Sciatic nerve (tissue), 2 donors: ENCODE data around the gene GNA15. TPM values are rescaled to one million over a fixed set of nuclear protein-coding genes. Genes with fewer than 3 reads are reported as not detected.
"Not testable (repeated sequence)": the region's sequence is repeated elsewhere in the genome, so short reads cannot be mapped to it uniquely, and the experiment has no call there.

ENCODE experiments used
- ATAC-seq: fragments of 200-7000 bp; cut with Tn5 transposase; one replicate; pipeline ENCODE4 v1.9.1; 2020; ENCODE audit warnings: mild to moderate bottlenecking, moderate library complexity
- DNase-seq: peaks from one replicate; pipeline ENCODE4 v3.0.0-alpha.2; 2020; ENCODE audit warnings: low spot score
- intact Hi-C: fragments of 100-400 bp; cut with DNase I; formaldehyde crosslinking; loops from one replicate; pipeline ENCODE4 v1.14.2; 2022
- total RNA-seq: library from RNA; stranded (reverse); fragmentation: NEBNext Ultra II Directional; extraction: Animal tissue kit (Norgen Biotek cat#: 25700); gene quantifications from one replicate; pipeline ENCODE4 v1.2.1, GENCODE V29; 2021
- donor health status: DM: no; HTN: no; CAD: no.
- donor health status: DM: no; HTN: no; CAD: no.

Gene GNA15
- 9.5 TPM for total RNA-seq

- intact Hi-C loops: no loop called here
- DNase-seq: no peak
- peak; percentile 40 for ATAC-seq
These were observed at the start of gene GNA15 for GRCh38 chr19:3135961-3136683. Gene GNA15, plus strand, starts transcription at chr19:3136033. Its CDS starts 418 bp downstream, at chr19:3136451.

DNA sequence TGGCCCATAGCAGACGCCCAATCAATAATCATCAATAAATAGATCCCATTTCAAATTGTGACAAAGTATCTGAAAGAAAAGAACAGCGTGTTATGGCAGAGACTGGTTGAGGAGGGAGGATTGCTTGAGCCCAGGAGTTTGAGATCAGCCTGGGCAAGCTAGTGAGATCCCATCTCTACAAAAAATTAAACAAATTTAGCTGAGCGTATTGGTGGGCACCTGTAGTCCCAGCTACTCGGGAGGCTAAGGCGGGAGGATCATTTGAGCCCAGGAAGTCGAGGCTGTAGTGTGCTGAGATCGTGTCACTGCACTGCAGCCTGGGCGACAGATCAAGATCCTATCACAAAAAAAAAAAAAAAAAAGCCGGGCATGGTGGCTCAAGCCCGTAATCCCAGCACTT is 48.1 kb upstream of the GNA15 start:
- ATAC-seq (no peak), DNase-seq (no peak)

DNA sequence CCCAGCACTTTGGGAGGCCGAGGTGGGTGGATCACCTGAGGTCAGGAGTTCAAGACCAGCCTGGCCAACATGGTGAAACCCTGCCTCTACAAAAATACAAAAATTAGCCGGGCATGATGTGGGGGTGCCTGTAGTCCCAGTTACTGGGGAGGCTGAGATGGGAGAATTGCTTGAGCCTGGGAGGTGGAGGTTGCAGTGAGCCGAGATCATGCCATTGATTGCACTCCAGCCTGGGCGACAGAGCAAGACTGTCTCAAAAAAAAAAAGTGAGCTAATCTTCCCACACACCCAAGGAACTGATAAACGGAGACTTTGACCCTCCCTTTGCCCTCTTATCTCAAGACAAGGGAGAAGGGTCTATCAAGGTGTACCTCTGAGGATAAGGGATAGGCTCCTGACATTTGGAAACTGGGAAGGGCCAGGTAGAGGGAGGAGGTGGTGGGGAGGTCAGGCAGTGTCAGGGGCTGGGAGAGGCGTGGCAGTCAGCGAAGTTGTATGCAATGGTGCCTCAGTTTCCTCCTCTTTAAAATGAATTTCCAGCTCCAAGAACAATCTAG is 46.5 kb upstream of the GNA15 start:
- DNase-seq, ATAC-seq, intact Hi-C loops: not testable (repeated sequence)

More for the DNA sequence above, 48.1 kb upstream of the GNA15 start:
- intact Hi-C loops: no loop called here

DNA sequence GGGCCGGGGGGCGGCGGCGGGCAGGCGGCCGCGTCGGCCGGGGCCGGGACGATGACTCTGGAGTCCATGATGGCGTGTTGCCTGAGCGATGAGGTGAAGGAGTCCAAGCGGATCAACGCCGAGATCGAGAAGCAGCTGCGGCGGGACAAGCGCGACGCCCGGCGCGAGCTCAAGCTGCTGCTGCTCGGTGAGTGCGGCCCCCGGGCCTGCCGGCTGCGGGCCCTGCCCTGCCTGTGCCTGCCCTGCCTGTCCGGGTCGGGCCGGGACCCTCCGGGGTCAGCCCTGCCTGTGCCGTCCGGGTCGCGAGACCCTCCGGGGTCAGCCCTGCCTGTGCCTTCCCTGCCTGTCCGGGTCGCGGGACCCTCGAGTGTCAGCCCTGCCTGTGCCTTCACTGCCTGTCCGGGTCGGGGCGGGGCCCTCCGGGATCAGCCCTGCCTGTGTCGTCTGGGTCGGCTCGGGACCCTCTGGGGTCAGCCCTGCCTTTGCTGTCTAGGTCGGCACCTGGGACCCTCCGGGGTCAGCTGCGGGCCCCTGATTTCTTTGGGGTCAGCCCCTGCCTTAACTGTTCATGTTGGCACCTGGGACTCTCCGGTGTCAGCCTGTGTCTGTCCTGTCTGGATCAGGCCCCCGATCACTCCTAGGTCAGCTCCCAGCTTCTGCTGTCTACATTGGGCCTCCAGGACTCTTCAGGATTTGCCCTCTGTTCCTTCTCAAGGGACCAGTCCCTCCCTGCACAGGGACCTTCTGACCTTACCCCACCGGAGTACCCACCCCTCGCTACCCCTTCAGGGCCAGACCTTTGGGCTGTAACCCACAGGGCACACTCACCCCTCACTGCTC is 41.0 kb upstream of the GNA15 start:
- intact Hi-C loops: no loop called here
- ATAC-seq (no peak), DNase-seq (no peak)

DNA sequence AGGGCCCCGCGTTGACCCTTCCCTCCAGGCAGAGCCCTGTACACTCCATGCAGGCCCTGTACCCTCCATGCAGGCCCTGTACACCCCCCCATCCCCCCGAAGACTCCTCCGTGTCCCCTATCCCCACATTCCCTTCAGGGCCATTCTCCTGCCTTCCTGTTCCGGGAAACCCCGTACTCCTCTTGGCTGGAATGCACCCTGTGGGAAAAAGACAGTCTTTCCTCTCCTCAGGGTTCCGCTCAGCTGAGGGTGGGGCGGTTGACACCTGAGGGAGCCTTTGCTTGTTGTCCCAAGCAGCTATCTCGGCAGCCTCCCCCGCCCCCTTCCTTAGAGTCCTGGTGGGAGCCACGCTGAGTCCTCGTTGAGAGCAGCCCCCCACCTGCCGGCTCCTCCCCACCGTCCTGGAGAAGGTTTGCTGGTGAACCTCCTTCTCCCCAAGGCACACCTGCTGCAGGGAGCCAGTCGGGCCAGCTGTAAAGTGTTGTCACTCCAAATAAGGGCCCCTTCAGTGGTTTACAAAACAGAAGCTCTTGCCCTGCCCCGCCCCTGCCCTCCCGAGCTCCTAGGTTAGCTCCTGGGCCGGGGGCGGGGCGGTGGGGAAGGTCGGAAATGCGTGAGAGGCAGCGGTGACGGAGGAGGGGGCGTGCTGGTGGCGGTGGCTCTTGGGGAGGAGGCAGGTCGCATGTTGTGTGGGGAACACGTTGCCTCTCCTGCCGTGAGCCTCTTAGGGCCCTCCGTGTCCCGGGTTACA is 40.2 kb upstream of the GNA15 start:
- intact Hi-C loops: no loop called here
- ATAC-seq (no peak), DNase-seq (no peak)

DNA sequence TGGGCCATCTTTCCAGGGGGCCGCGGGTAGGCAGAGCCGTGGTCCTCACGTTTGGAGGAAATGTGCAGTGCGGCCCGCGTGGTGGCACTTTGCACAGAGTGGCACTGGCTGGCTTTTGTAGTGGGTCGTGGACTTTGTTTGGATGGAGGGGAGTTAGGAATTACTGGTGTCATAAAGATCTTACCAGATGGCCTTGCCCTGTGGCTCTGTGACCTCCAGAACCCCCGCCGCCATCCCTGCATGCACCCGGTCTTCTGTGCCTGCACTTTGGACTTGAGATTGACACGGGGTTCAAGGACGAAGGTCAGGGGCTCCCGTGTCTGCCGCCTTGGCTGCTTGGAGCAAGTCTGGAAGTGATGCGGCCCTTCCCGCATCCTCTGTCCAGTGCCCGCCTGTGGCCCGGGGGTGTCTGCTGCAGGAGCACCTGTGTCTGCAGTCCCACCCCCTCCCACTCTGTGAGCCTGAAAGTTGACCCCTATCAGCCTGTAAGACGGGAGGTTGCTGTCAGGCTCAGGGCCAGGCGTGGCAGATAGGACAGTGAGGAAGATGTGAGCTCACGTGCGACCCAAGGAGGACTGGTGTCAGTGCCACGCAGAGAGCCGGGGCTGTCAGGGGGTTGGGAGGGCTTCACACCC is 39.4 kb upstream of the GNA15 start:
- ATAC-seq (no peak), DNase-seq (no peak)
- intact Hi-C loops: no loop called here

DNA sequence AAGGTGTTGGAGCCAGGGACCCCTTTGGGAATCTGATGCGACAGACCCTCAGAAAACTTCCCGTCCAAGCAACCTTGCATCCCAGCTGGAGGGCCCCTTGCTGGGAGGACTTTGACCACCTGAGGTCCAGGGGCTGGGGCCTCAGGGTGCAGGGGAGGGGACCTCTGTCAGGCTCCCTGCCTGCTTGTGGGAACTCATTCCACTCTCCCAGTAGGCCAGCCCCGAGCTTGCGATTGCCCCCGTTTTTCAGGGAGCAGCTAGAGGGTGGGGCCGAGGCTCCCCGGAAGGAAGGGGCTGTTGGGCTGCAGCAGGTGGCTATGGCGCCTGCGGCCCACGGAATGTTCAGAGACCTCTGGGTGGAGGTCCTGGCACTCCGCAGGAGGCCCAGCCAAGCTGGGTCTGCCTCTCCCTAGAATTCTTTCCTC is 38.9 kb upstream of the GNA15 start:
- intact Hi-C loops: no loop called here
- peak; percentile 3 for ATAC-seq
- DNase-seq: no peak

DNA sequence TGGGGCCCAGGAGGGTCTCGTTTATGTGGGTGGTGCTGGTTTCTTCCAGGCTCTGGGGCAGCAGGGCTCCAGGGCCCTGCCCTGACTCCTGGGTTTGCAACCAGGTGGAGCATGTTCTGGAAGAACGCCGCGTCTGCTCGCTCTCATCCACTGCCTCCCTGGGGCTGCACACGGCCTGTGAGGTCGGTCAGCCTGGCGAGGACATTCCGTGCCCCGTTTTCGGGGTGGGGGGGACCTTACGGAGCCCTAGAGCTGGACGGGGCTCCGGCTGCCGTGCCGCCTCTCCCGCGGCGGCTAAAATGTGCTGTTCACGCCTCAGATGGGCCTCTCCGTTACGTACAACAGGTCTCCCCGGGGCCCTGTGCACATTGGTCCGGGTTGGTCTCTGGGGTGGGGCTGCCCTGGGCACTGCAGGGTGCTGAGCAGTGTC is 38.4 kb upstream of the GNA15 start:
- no peak for DNase-seq
- peak; percentile 53 for ATAC-seq
- intact Hi-C loops: no loop called here

DNA sequence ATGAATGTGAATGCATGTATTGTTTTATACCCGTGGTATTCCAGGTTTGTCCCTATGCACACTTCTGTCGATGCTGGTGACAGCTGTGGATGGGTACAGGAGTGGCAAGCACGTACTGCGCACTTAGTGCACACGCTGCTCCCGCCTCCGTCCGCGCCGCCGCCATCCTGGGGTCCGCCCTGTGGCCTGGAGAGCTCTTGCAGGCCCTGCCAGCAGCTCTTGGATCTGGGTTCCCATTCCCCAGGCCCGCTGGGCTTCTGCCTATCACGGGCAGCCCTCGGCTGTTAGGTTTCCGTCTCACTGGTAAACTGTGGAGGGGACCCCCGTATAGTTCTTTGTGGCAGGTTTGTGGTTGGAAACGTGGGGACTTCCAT is 37.7 kb upstream of the GNA15 start:
- DNase-seq: no peak
- intact Hi-C loops: no loop called here
- peak; percentile 14 for ATAC-seq

- peak; percentile 22 for ATAC-seq
- intact Hi-C loops: no loop called here
- DNase-seq: no peak
These were observed 37.1 kb upstream of the GNA15 start for GRCh38 chr19:3098515-3099346.

GRCh38 chr19:3099347-3100145 is 36.3 kb upstream of the GNA15 start:
- intact Hi-C loops: loop anchor here (10.0 kb wide), 1 partner anchor 145 kb away; no protein-coding TSS in a partner anchor
- ATAC-seq (no peak), DNase-seq (no peak)

- ATAC-seq (no peak), DNase-seq (no peak)
- intact Hi-C loops: loop anchor here (10.0 kb wide), 1 partner anchor 146 kb away; no protein-coding TSS in a partner anchor
These were observed 35.5 kb upstream of the GNA15 start for GRCh38 chr19:3100331-3100730.

DNA sequence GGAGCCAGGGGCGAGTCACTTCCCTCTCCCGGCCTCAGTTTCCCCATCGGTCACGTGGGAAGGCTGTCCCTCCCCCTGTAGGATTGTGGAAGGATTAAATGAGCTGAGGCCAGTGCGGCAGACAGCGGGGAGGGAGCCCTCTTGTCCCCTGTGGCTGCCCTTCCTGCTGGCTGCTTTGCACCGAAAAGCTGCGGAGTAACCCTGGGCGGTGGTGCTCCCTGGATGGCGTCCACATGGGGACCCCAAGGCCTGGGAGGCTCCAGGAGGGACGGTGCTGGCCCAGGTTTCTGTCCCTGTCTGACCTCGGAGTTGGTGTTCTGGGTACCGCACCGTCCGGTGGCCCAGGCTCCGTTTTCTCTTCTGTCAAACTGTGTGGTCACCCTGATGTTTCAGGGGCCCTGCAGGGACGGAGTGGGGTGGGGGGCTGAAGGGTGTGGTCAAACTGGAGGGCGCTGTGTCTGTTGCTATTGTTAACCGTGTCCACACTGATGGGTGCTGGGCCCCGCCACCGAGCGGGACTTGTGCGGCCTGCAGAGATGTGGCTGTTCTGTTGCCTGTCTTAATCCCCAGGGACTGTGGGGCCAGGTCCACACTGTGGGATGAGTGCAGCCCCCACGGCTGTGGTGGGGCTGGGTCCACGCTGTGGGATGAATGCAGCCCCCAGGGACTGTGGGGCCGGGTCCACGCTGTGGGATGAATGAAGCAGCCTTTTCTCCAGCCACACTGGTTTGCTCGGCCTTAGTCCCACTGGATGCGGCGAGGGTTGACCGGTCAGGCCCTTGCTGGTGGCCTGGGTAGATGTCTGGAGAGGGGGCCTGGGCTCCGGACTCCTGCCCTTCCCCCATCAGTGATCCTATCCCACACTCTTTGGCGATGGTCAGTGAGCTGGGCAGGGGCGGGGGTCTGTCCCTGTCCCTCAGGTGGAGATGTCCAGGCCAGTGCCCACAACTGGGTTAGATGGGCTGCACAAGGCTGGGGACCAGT is 34.8 kb upstream of the GNA15 start:
- DNase-seq: no peak
- no peak for ATAC-seq
- intact Hi-C loops: loop anchor here (10.0 kb wide), 1 partner anchor 146 kb away; no protein-coding TSS in a partner anchor

DNA sequence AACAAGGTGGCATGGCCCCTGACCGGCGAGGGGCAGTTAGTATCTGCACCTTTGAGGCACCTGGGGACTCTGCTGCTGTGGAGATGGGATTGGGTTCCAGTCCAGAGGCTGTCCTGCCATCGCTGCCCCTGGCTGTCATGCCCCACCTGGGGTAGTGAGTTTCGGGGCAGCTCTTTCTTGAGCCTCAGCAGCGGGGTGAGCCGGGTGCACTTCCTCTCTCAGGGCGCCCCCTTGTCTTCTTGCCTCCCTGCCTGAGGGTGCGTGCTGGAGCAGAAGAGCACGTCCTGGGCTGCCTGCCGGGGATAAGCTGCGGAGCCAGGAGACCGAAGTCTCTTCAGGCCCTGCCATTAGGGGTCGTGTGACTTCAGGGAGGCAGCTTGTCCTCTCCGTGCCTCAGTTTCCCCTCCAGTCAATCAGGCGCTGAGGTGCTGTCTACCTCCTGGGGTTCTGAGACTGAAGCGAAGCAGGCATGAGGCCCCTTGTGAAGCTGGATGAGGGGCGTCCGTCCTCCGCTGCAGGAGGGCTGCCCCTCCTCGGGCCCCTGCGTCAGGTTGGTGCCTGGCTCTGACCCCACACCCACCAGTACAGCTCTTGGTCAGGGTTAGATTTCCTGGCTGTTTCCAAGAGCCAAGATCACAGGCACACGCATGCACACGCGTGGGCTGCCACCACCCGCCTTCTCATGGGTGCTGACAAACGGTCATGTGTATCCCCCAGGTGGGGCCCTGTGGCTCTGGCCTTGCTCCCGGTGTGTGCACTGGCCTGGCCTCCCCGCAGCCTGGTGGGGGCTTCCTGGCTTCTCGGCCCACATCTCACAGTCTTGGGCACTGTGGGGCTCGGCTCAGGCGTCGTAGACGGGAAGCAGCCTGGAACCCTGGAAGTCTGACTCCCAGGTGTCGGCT is 33.3 kb upstream of the GNA15 start:
- intact Hi-C loops: loop anchor here (10.0 kb wide), 1 partner anchor 148 kb away; no protein-coding TSS in a partner anchor
- ATAC-seq: no peak
- no peak for DNase-seq

DNA sequence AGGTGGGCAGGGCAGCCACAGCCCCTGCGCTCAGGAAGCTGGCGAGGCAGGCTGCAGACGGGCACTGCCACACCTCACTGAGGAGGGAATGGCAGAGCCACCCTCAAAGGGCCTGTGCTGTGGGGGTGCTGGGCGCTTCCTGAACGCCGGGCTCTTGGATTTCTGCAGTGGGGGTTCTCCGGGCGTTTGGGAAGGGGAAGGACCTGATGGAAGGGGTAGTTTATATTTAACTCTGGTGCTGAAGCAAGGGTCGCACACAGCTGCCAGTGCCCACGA is 31.2 kb upstream of the GNA15 start:
- DNase-seq (no peak), ATAC-seq (no peak)
- intact Hi-C loops: loop anchor here (10.0 kb wide), 1 partner anchor 150 kb away; no protein-coding TSS in a partner anchor
